Stimulated activated CD8-positive, alpha-beta memory T cell treated with anti-CD3 and anti-CD28 coated beads, Interleukin-15, amount 100 ng/mL, for 1 hour (primary cell): ENCODE results near the gene PANK2.
"Not testable (repeated sequence)": the region's sequence is repeated elsewhere in the genome, so short reads cannot be mapped to it uniquely, and the experiment has no call there.

ENCODE experiments used
- DNase-seq: peaks from one replicate; pipeline ENCODE4 v3.0.0-alpha.2; 2020; ENCODE audit warnings: low read depth

Gene PANK2

GRCh38 chr20:3869839-3870634 is 19.1 kb upstream of the PANK2 start:
- DNase-seq: no peak

- DNase-seq: no peak
These were observed 17.5 kb upstream of the PANK2 start for GRCh38 chr20:3871550-3872265.

GRCh38 chr20:3873507-3873906 is 15.7 kb upstream of the PANK2 start:
- DNase-seq: no peak

- DNase-seq: no peak
These were observed 14.9 kb upstream of the PANK2 start for GRCh38 chr20:3874194-3874844.

- no peak for DNase-seq
These were observed 13.7 kb upstream of the PANK2 start for GRCh38 chr20:3875378-3875974.

- no peak for DNase-seq
These were observed 13.2 kb upstream of the PANK2 start for GRCh38 chr20:3876000-3876399.

GRCh38 chr20:3876676-3877075 is 12.5 kb upstream of the PANK2 start:
- DNase-seq: no peak

- DNase-seq: not testable (repeated sequence)
These were observed 10.3 kb upstream of the PANK2 start for GRCh38 chr20:3878921-3879274.

GRCh38 chr20:3885715-3886114 is 3.5 kb upstream of the PANK2 start:
- DNase-seq: no peak

GRCh38 chr20:3887876-3888620 is 1.1 kb upstream of the PANK2 start:
- DNase-seq: no peak

GRCh38 chr20:3889489-3890397 is 556 bp downstream of the PANK2 start:
- peak; percentile 7 for DNase-seq

- no peak for DNase-seq
These were observed 1.2 kb downstream of the PANK2 start for GRCh38 chr20:3890398-3890751.

- no peak for DNase-seq
These were observed 2.1 kb downstream of the PANK2 start for GRCh38 chr20:3890999-3891929.

- DNase-seq: no peak
These were observed 5.6 kb downstream of the PANK2 start for GRCh38 chr20:3894796-3895195.

GRCh38 chr20:3896302-3896701 is 7.1 kb downstream of the PANK2 start:
- no peak for DNase-seq

GRCh38 chr20:3896853-3897583 is 7.8 kb downstream of the PANK2 start:
- DNase-seq: no peak

- not testable (repeated sequence) for DNase-seq
These were observed 9.0 kb downstream of the PANK2 start for GRCh38 chr20:3898181-3898580.

- DNase-seq: no peak
These were observed 9.5 kb downstream of the PANK2 start for GRCh38 chr20:3898639-3899038.

- no peak for DNase-seq
These were observed 11.0 kb downstream of the PANK2 start for GRCh38 chr20:3900187-3900604.
